G401.6 (cell line): ENCODE measurements around the gene WBP1L.
"Not testable (repeated sequence)": the region's sequence is repeated elsewhere in the genome, so short reads cannot be mapped to it uniquely, and the experiment has no call there.

Source experiments
- FAIRE-seq: peaks from 2 replicates; lab custom pipeline; 2012; peaks lifted over from hg19 to GRCh38; lab: Jason Lieb, UNC

WBP1L gene

GRCh38 chr10:102843139-102843538 lies 99.4 kb downstream of the WBP1L start:
- not testable (repeated sequence) for FAIRE-seq

DNA sequence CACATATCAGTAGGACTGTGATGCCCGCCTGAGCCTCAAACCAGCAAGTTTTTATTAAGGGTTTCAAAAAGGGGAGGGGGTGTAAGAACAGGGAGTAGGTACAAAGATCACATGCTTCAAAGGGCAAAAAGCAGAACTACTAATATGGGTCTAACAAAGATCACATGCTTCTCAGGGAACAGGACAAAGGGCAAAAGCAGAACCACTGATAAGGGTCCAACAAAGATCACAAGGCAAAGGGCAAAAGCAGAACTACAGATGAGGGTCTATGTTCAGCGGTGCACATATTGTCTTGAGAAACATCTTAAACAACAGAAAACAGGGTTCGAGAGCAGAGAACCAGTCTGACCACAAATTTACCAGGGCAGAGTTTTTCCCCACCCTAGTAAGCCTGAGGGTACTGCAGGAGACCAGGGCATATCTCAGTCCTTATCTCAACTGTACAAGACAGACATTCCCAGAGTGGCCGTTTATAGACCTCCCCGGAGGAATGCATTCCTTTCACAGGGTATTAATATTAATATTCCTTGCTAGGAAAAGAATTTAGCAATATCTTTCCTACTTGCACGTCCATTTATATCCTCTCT lies 100.5 kb downstream of the WBP1L start:
- FAIRE-seq, result not testable (repeated sequence)

DNA sequence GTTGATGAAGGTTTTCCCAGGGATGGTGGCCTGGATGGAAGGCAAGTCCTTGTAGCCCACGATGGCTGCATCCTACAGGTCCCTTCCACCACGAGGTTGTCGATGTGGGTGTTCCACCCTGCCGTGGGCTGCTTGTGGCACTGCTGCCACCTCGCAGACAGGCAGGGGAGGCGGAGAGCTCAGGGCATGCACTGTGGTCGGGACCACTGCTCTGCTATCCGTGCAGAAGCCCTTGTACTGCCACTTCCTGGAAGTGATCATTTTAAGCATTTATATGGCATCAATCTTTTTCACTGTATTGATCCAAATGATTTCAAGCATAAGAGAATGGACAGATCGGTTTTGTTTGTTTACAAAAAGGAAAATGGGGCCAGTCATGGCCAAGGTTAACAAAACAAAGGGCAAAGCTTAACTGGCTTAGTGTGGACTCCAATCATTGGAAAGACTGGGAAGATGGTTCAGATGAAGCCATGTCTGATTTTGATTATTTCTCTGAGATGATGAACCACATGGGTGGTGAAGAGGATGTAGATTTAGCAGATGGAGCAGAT lies 101.7 kb downstream of the WBP1L start:
- no peak for FAIRE-seq

DNA sequence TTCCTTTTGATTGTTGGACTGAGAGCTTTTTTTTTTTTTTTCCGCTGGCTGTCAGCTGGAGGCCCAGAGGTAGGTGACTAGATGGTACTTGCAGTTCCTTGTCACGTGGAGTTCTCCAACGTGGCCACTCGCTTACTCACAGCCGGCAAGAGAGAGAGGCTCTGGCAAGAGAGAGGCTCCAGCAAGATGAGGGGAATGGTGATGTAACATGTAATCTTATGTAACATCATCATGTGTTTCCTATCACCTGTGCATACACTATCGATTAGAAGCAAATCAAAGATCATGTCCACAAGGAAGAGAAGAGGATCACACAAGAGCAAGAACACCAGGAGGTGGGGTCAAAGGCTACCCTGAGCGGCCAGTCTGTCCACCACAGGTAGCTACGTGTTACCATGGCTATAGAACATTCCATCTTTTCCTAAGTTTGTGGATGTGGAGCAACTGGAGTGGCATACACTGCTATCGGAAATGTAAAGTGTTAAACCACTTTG lies 106.3 kb downstream of the WBP1L start:
- FAIRE-seq, result no peak

DNA sequence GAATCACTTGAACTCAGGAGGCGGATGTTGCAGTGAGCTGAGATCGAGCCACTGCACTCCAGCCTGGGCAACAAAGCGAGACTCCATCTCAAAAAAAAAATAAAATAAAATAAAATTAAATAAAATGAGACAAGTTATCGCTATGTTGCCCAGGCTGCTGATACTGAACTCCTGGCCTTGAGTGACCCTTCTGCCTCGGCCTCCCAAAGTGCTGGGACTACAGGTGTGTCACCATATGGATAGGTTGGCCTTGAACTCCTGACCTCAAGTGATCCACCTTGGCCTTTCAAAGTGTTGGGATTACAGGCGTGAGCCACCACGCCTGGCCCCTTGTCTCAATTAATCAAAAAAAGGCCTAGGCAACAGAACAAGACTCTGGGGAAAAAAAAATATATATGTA lies 109.5 kb downstream of the WBP1L start:
- not testable (repeated sequence) for FAIRE-seq

DNA sequence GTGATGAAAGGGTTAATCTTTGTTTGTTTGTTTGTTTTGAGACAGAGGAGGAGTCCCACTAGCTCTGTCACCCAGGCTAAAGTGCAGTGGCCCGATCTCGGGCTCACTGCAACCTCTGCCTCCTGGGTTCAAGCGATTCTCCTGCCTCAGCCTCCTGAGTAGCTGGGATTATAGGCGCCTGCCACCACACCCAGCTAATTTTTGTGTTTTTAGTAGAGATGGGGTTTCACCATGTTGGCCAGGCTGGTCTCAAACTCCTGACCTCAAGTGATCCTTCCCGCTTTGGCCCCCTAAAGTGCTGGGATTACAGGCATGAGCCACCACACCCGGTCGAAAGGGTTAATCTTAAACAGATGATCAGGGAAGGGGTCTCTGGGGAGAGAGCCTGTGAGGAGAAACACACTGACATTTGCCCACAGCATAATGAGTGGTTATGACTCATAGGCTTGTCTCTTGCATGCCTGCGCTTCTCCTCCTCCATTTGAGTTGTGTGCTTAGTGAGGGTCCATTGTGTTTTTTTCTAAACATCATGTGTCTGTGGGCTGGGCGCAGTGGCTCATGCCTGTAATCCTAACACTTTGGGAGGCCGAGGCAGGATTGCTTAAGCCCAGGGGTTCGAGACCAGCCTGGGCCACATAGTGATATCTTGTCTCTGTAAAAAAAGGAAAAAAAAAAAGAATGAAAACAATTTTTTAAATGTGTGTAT lies 112.1 kb downstream of the WBP1L start:
- FAIRE-seq, result not testable (repeated sequence)

DNA sequence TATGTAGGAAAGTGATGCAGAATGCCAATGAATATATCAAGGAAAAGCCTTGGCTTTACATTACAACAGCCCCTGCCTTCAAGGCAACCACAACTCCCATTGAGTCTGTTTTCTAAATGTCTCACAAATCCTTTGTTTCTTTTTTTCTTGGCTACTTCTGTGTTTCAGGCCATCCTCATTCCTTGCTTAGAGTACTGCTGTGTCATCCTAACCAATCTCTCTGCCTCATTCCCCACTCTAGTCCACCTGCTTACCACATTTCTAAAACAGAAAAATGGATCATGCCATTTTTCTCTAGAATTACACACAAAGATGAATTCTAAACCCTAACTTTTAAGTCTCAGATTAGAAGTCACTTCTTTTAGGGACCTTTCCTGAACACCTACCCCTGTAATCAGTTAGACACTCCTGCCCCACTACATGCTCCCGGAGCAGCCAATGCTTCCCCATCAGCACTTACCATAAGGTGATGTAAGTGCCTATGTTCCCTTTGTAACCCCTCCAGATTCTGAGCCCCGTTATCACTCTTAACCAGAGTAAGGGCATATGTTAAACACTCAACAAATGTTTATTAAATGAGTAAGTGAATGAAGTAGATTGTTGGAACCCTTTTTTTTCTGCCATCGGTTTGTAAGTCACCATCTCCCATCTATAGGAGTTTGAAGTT lies 113.1 kb downstream of the WBP1L start:
- no peak for FAIRE-seq

DNA sequence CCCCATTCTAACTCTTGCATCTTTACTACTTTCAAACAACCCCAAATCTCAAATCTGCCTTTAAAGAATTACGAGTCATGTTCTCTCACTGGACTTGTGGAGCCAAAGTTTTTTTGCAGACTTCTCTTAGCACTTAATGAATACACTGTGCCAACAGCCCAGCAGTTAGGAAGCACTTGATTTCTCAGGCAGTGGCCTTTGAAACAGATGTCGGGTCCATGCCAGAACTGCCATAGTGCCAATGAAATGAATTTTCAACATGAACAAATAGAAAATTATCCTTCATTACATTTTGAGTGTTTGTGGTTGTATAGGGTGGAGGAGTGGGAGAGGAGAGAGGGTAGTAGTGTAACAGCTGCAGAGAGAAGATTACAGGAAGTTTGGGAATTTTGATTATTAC lies 116.2 kb downstream of the WBP1L start:
- no peak for FAIRE-seq

DNA sequence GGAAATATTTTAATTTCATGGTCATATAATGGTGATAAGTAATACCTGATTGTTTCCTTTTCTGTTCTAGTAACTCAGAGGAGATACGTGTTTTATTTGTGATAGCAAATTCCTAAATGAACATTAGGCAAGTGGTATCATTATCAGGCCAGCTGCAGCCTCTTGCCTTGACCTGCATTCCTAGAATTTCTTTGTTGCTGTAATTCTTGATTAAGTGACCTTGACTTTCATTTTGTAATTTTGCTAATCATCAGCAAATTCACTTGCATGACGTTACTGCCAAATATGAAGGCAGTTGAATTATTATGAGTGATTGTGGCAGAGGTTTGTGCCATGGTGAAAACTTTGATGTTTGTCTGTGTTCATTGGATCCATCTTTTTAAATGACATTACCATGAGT lies 119.9 kb downstream of the WBP1L start:
- FAIRE-seq, result no peak

DNA sequence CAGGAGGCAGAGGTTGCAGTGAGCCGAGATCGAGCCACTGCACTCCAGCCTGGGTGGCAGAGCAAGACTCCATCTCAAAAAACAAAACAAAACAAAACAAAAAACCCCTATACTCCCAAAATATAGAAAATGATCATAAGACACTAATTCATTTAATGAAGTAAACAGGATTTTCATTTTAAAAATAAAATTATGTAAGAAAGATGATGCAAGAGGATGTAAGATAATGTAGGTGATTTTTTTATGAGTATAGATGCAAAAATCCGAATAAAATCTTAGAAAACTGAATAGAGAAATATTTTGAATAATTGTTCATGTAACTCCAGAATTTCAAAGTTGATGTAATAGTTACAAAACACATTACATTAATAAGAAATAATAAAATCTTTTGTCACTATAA lies 121.9 kb downstream of the WBP1L start:
- FAIRE-seq, result peak; percentile 84
